Hepatic stellate cell (primary cell): ENCODE measurements around the gene CYP11A1.
A peak's percentile ranks its signal among the peaks of the same experiment; 100 is the strongest.
"Not testable (repeated sequence)": the region's sequence is repeated elsewhere in the genome, so short reads cannot be mapped to it uniquely, and the experiment has no call there.

ENCODE experiments used
- DNase-seq: peaks from one replicate; pipeline ENCODE4 v3.0.0; 2011; ENCODE audit warnings: low spot score

Gene CYP11A1

DNA sequence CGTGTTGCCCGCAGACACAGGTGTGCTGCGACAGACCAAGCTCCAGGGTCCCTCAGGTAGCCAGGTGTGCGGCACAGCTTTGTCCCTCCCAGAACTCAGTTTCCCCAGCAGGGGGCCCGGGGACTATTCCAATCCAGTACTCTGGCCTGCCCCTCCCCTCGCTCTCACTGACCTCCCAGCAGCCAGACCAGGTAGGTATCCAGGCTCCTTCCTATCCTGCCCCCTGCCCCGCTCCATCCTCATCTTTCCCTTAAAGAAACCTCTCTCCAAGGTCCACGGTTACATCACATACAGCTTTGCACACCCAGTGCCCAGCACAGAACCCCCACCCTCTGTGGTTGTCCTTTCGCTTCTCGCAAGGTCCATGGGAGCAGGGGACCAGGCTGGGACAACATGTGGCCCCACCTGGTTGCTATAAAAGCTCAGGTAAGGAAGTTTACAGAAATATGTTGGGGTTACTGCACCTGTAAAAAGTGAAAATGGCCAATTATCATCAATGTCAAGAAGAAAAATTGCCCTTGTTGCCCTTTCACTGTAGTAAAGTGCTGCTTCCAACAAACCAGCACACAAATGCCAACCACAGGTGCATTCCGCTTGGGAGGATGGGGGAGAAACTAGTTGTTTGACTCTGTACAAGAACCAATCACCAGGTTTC lies 7.3 kb upstream of the CYP11A1 start:
- DNase-seq, result peak; percentile 5

DNA sequence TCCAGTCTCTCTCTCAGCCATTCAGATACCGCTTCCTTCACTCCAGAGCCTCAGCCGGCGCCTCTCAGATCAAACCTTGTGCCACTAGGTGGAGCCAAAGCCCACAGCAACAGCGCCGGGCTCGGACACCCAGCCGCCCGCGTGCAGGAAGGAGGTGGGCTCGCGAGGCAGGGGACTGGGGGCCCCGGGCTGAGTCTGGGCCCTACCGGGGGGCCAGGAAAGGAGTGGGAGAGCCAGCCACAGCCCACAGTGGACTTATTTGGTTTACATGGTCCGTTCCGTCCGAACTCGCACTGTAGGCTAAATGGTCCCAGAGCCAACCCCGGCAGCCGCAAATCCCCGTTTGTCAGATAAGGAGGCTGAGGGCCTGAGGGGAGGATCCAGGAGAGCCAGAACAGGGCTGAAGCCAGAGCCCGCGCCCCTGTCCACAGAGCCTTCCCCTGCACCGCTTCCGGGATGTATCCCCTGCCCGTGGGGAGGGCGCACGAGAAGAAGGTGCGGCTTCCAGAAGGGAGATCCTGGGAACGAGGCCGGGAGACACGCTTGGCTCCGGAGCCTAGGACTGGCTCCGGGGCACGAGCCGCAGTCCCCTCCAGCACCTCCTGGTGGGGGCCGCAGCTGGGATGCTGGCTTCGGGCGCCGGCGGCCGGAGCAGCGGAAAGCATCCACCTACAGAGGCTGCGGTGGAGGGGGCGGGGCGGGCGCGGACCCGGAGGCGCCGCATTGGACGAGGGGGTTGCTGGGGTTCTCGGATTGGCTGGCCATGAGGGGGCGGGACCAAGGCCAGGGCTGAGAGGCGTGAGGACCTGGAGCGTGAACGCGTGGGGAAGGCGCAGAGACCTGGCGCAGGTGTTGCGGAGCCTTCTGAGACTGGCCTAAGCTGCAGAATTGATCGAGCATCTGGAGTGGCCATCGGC lies 6.5 kb upstream of the CYP11A1 start:
- peak; percentile 99 for DNase-seq

DNA sequence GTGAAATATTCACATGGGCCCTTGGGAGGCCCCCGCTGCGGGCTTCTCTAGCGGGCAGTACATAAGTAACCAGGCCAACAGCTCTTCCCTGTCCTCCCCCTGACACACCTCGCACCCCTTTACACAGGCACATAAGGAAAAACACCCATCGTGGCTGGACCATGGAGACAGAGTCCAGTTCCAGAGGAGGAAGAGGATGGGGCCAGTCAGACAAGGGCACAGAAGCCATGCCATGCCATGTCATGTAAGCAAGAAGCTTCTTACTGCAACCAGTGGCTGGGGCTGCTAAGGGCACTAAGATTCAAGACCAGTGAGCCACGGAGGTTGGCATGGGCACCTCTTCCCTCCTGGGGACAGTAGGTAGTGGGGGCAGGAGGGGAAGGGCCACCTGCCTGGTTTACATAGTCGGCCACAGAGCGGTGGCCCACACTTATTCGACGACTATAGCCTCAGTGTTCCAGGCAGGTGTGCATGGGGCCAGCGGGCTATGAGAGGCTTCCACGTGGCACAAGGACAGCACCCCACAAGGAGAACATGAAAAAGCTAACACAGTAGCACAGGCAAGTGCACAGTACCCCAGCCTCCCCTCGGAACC lies 5.7 kb upstream of the CYP11A1 start:
- DNase-seq, result peak; percentile 2

DNA sequence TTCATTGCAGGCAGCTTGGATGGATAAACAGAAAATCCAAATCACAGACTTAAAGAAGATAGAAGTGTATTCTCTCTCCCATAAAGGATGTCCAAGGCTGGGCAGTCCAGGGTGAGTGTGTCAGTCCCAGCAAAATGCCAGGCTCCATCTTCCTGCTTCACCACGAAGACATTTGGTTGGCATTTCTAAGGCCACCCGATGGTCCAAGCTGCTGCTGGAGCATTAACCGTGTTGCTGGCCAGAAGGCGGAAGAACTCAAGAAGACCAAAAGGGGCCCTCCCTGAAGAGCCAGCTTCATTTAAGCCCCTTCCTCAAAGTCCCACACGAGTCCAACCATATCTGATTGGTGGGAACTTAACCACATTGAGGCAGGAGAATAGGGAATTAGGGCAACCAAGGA lies 3.0 kb upstream of the CYP11A1 start:
- DNase-seq, result no peak

DNA sequence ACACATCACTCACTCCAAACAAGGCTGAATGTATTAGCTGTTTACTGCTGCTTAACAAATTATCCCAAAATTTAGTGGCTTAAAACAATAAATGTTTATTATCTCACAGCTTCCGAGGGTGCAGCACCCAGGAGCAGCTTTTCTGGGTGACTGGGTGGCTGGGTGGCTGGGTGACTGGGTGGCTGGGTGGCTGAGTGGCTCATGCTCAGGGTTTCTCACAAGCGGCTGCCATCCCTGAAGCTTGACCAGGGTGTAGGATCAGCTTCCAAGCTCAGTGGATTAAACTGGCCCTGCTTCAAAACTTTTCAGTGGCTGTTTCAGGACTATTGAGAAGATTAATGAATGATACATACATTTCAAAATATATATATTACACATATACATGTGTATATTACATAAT lies 2.3 kb upstream of the CYP11A1 start:
- peak; percentile 1 for DNase-seq

DNA sequence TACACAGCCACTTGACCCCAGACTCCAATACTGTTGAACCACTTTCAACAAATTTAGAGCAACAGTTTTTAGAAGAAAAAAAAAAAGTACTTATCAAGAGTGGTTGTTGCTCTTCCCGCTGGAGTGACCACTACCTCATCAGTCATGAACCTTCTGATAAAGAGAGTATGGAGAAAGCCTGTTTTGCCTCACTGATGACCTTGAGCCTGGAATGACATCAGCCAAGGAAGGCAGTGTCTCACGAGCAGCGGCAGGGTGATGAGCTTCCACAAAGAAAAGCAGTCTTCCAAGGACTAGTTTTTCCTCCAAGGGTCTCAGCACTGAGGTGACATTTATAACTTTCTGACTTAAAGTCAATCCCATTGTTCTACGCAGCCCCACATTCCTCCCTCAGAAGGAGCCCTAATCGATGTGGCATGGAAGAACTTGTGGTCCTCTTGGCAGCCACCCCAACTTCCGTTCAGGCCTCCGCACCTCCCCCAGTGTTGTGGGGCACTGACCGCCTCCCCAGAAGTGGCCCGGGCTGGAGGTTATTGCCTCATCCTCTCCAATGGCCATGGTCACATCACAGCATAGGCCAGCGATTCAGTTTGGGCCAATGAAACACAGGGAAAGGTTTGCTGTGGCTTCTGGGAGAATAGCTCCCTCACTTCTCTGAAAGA lies 1.8 kb upstream of the CYP11A1 start:
- peak; percentile 6 for DNase-seq

DNA sequence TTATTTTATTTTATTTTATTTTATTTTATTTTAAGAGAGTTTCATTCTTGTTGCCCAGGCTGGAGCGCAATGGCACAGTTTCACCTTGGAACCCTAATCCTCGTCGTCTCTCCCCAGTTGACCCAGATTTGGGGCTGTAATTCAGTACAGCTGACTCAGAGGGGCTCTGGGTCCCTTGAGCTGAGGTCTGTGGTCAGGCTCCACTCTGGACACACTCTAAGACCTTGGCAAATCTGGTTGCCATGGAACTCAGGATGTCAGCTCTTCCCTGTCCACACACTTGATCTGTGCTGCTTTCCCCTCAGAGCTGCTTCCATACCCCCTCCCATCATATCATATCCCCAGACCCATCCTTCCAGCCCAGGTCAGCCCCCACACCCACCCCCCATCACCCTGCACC lies 675 bp upstream of the CYP11A1 start:
- peak; percentile 0 for DNase-seq

DNA sequence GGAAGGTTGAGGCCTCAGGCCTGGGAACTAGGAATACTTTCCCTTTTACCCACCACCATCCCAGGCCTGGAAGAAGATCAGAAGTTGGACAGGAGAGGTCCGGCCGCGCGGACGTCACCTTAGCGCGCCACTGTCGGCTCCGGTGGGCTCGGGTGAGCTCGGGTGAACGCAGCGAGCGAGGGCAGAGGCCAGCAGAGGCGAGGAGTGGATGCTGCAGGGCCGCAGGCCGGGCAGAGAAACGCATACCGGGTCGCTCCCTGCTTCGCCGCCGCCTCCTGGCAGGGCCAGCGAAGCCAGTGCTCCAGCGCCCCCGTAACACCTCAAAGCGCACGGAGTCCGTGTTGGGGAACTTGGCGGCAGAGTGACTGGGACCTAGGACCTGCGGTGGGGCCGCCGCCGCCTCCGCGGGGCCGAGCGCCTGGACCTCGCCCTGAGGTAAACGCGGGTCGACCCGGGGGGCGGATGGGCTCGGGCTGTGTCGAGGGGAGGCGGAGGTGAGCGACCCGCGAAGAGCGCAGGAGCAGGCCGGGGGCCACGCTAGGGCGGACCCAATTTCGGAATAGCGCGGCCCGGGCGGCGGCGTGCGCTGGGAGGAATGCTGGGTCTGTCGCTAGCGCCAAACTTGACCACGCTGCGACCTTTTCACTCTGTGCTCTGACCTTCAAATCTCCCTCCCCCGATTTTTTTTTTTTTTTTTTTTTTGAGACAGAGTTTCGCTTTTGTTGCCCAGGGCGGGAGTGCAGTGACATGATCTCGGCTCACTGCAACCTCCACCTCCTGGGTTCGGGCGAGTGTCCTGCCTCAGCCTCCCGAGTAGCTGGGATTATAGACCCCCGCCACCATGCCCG lies 1.6 kb downstream of the CYP11A1 start:
- DNase-seq, result peak; percentile 40

DNA sequence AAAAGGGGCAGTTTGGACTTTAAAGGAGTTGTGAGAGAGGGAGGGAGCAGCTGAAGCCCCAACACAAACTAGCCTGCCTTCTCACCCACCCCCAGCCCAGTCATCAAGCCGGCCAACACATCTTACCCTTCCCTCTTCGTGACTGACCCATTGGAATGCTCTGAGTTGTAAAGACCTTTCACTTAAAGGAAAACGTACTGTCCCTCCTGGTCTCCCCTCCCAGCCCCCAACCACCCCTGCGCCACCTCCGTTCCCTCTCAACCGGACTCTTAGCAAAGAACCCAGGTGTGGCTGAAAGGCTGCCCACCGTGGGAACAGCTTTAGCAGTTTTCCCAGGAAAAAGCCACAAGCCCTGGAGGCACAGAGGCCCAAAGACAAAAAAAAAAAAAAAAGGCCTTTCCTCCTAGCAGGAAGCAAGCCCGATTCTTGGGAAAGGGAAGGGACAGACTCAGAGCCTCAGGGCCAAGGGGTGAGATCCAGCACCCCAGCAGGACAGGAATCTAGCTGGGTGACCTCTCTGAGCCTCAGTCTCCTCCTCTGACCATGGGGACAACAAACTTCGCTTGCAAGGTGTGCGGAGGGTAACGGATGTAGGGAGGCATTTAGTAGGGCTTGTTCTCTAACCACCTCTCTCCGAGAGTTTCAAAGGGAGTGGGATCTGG lies 2.4 kb downstream of the CYP11A1 start:
- DNase-seq, result peak; percentile 8

DNA sequence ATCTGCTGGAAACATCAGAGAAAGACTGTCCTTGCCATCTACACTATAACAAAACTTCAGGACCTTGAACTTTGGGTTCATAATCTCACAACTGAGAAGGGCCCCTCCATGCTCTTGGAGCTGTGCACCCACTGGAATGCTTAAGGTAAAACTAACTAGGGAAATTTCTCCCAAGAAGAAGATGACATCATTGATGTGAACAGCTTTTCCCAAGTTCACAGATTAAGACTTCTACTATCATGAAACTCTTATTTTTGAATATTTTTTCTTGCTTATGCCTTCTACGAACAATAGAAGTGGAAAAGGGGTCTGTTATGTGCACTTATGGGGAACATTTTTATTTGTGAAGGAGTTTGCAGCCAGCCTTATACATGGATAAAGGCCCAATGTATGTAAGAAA lies 5.0 kb downstream of the CYP11A1 start:
- no peak for DNase-seq

DNA sequence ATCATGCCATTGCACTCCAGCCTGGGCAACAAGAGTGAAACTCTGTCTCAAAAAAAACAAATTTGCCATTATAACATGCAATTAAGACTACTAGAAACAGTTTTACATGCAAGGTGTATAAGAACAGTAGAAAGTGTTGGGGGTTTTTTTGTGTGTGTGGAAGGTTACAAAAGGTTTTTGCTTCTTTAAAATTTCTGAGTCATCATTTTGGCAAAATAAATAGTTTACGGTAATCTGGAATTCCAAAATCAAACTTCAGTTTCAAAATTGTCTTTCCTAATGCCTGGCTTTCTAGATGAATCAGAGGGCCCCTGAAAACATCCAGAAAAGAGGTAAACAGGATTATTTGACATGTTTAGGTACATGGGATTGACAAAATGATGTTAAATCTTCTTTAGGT lies 6.6 kb downstream of the CYP11A1 start:
- not testable (repeated sequence) for DNase-seq

DNA sequence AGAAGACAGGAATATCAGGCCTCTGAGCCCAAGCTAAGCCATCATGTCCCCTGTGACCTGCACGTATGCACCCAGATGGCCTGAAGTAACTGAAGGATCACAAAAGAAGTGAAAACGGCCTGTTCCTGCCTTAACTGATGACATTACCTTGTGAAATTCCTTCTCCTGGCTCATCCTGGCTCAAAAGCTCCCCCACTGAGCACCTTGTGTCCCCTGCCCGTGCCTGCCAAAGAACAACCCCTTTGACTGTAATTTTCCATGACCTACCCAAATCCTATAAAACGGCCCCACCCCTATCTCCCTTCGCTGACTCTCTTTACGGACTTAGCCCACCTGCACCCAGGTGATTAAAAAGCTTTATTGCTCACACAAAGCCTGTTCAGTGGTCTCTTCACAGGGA lies 8.1 kb downstream of the CYP11A1 start:
- not testable (repeated sequence) for DNase-seq

DNA sequence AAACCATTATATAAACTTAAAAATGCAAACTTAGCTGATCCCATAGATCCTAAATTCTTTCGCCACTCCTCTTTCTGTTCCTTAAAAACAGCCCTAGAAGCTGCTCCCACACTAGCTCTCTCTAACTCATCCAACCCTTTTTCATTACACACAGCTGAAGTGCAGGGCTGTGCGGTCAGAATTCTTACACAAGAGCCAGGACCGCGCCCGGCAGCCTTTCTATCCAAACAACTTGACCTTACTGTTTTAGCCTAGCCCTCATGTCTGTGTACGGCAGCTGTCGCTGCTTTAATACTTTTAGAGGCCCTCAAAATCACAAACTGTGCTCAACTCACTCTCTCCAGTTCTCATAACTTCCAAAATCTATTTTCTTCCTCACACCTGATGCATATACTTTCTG lies 9.9 kb downstream of the CYP11A1 start:
- DNase-seq, result not testable (repeated sequence)

DNA sequence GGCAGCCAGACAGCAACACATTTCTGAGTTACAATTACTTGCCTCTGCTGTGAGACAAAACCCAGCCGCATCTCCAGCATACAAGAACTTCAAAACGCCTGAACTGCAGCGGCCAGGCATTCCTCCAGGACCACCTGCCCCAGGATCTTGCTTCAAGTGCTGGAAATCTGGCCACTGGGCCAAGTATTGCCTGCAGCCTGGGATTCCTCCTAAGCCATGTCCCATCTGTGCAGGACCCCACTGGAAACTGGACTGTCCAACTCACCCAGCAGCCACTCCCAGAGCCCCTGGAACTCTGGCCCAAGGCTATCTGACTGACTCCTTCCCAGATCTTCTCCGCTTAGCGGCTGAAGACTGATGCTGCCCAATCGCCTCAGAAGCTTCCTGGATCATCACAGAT lies 11.4 kb downstream of the CYP11A1 start:
- DNase-seq, result not testable (repeated sequence)

DNA sequence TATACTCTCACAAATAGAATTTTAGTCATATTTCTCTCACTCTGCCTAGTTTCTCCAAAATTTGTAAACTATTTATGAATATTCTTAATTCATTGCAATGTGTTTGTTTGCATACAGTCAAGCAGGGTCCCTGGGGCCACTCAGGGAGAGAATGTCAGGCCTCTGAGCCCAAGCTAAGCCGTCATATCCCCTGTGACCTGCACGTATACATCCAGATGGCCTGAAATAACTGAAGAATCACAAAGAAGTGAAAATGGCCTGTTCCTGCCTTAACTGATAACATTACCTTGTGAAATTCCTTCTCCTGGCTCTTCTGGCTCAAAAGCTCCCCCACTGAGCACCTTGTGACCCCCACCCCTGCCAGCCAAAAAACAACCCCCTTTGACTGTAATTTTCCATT lies 13.5 kb downstream of the CYP11A1 start:
- DNase-seq, result not testable (repeated sequence)

DNA sequence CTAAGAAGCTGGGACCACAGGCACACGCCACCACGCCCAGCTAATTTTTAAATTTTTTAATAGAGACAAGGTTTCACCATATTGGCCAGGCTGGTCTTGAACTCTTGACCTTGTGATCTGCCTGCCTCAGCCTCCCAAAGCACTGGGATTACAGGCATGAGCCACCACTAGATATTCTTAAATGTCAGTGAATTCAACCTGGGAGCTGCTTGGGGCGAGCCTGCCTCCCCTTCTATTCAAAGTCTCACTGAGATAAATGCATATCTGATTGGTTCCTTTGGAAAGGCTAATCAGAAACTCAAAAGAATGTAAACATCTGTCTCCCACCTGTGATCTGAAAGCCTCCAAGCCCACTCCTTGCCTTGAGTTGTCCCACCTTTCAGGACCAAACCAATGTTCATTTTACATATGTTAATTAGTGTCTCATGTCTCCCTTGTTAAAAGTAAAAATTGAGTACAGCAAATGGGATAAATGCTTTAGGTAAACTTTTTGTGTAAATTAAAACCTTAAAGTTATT lies 15.0 kb downstream of the CYP11A1 start:
- no peak for DNase-seq

DNA sequence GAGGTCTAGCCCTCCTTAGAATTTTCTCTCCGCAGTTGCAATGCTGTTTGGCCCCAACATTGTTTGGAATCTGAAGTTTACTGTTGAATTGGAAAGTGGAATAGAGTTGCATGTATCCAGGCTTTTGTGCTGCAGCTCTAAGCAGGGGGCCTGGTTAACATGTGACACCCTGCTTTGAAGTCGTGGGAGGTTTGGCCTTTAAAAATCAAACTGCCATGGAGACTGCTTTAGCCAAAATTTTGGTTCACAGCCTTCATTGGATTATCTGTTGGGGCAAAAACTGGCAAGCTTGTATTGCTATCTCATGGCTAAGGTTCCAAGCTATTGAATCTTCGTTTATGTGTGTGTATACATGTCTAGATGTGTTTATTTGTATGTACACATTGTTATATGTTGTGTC lies 15.8 kb downstream of the CYP11A1 start:
- DNase-seq, result no peak

DNA sequence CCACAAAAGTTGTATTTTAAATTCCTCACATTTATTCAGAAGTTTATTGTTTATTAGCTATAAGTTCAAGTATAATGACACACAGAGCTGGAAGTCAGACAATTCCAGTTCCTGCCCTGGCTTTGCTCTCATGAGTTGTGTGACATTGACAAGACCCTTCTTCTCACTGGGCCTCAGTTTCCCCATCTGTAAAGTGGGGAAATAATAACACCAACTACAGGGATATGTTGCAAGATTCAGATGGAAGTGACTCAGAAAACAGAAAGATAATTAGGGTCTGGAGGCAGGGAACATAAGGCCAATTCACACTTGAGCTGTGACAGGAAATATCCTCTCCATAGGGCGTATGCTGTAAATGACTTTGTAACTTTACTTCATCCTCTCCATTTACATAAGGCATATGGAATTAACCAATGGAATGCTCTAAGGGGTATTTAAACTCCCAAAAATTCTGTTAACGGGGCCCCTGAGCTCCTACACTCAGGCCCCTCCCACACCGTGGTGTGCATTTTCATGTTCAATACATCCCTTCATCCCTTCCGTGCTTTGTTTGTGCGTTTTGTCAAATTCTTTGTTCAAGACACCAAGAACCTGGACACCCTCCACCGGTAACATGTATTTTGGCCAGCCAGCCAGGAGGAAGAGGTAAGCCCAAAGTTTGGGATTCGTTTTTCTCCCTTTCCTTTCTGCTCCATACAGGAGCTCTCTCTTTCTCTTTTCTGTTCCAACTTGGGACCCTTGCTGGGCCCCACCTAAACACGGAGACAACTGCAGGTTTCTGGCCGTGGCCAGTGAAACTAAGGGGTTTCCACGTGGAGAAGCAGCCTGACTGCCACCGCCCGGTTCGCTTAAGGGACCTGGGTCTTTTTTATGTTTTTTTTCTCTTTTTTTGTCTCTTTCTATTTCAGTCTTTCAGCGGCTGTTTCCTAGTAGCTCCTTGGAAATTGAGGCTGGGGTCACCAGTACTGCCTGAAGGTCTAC lies 16.9 kb downstream of the CYP11A1 start:
- DNase-seq, result no peak

DNA sequence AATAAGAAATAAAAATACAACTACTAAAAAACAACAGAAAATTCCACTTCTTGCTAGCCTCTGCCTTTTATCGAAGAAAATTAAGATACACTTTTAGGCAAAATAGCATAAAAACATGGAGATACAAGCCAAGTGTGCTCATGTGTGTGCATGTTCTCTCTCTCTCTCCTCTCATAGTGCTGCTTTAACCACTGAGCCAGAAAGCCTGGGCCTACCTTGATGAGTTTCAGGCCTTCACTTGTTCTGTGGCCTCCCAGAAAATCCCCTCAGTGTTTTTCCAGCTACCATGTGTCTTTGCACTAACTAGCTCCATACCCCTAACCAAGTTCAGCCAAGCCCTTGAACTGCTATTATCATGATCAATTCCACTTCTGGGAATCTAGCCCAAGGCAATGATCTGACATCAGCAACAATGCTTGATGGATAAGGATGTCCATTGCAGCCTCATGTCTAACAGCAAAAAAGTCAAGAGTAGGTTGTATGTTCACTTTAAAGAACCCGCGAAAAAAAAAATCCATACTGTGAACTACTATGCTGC lies 18.1 kb downstream of the CYP11A1 start:
- no peak for DNase-seq
